Activated CD4-positive, alpha-beta T cell treated with anti-CD3 and anti-CD28 coated beads for 36 hours (primary cell): ENCODE results near the gene TMEM266. TPM values are rescaled to one million over a fixed set of nuclear protein-coding genes. Genes with fewer than 3 reads are reported as not detected.

ENCODE experiments used
- ATAC-seq: fragments of 200-7000 bp; cut with Tn5 transposase; one replicate; pipeline ENCODE4 v1.10.0; 2021; ENCODE audit warnings: mild to moderate bottlenecking, moderate library complexity
- CTCF ChIA-PET: fragments of 350-600 bp; sonication (Branson Sonifier 250); formaldehyde crosslinking; loops from one replicate; lab custom pipeline; 2021; ENCODE audit warnings: antibody characterized with exemption; lab: Charles Lee
- POLR2A ChIA-PET: fragments of 350-600 bp; sonication (Branson Sonifier 250); formaldehyde crosslinking; loops from one replicate; lab custom pipeline; 2021; ENCODE audit warnings: antibody characterized with exemption, inconsistent platforms; lab: Charles Lee
- DNase-seq: peaks from one replicate; pipeline ENCODE4 v3.0.0-alpha.2; 2020
- H3K27ac Mint-ChIP-seq: one replicate; pipeline ENCODE4 v1.8.0; 2021; ENCODE audit warnings: mixed read lengths
- H3K27me3 Mint-ChIP-seq: one replicate; pipeline ENCODE4 v1.8.0; 2021; ENCODE audit warnings: mixed read lengths
- H3K36me3 Mint-ChIP-seq: one replicate; pipeline ENCODE4 v1.8.0; 2021; ENCODE audit warnings: low read depth, mixed read lengths
- H3K4me1 Mint-ChIP-seq: one replicate; pipeline ENCODE4 v1.8.0; 2021; ENCODE audit warnings: mixed read lengths
- H3K4me3 Mint-ChIP-seq: one replicate; pipeline ENCODE4 v1.8.0; 2021; ENCODE audit warnings: mild to moderate bottlenecking, moderate library complexity, mixed read lengths
- H3K9me3 Mint-ChIP-seq: one replicate; pipeline ENCODE4 v1.8.0; 2021; ENCODE audit warnings: low read depth, mixed read lengths
- intact Hi-C, 2 experiments: fragments of 100-400 bp; cut with DNase I in 1 of 2; cut with micrococcal nuclease in 1 of 2; formaldehyde crosslinking; loops; one replicate each; pipeline versions ENCODE4 v1.14.2 to v1.15.1; 2022 to 2024; cut with DNase I, micrococcal nuclease
- total RNA-seq, 2 experiments: library from RNA; stranded (reverse); gene quantifications; one replicate each; pipeline ENCODE4 v1.2.3, GENCODE V29; 2021

The TMEM266 gene
- total RNA-seq, 2 experiments from 2014 or later, result not detected

GRCh38 chr15:76175442-76175841 is 115.7 kb downstream of the TMEM266 start:
- ATAC-seq (no peak), DNase-seq (no peak)
- intact Hi-C loops, result loop anchor here in 1 of 2 experiments (10.0 kb wide), 1 partner anchor 59 kb away; no protein-coding TSS in a partner anchor
- H3K27ac Mint-ChIP-seq, result no peak overlapping the region
- no peak overlapping the region for H3K4me3 Mint-ChIP-seq
- H3K9me3 Mint-ChIP-seq, result no peaks in the 10 kb centered on the region
- peaks cover 31% of the 10 kb centered on the region for H3K27me3 Mint-ChIP-seq
- ChIA-PET POLR2A (no interaction called here), CTCF (interaction anchor here (1.0 kb wide), 1 partner anchor 15 kb away, joined by 3 read pairs; no protein-coding TSS in a partner anchor)
- H3K36me3 Mint-ChIP-seq, result no peaks in the 10 kb centered on the region
- no peaks in the 10 kb centered on the region for H3K4me1 Mint-ChIP-seq

- no peak for ATAC-seq
- ChIA-PET CTCF (no interaction called here), POLR2A (no interaction called here)
- Mint-ChIP-seq H3K9me3 (no peaks in the 10 kb centered on the region), H3K4me1 (no peaks in the 10 kb centered on the region), H3K27me3 (peaks cover 31% of the 10 kb centered on the region), H3K27ac (no peak overlapping the region), H3K36me3 (no peaks in the 10 kb centered on the region), H3K4me3 (no peak overlapping the region)
- DNase-seq, result no peak
- intact Hi-C loops, result loop anchor here in 1 of 2 experiments (10.0 kb wide), 1 partner anchor 59 kb away; no protein-coding TSS in a partner anchor
These were observed 116.3 kb downstream of the TMEM266 start for GRCh38 chr15:76176059-76176458.

GRCh38 chr15:76176487-76177085 is 116.8 kb downstream of the TMEM266 start:
- Mint-ChIP-seq H3K27ac (no peak overlapping the region), H3K9me3 (no peaks in the 10 kb centered on the region), H3K4me1 (peaks cover 4% of the 10 kb centered on the region), H3K4me3 (no peak overlapping the region), H3K27me3 (peaks cover 36% of the 10 kb centered on the region), H3K36me3 (no peaks in the 10 kb centered on the region)
- ATAC-seq, result no peak
- intact Hi-C loops, result loop anchor here in 1 of 2 experiments (10.0 kb wide), 1 partner anchor 58 kb away; no protein-coding TSS in a partner anchor
- POLR2A ChIA-PET, result no interaction called here
- DNase-seq, result no peak
- CTCF ChIA-PET, result no interaction called here

- intact Hi-C loops, result loop anchor here in 1 of 2 experiments (10.0 kb wide), 1 partner anchor 57 kb away; no protein-coding TSS in a partner anchor
- H3K4me1 Mint-ChIP-seq, result peaks cover 10% of the 10 kb centered on the region
- H3K27me3 Mint-ChIP-seq, result peaks cover 36% of the 10 kb centered on the region
- no peak overlapping the region for H3K4me3 Mint-ChIP-seq
- ChIA-PET POLR2A (no interaction called here), CTCF (no interaction called here)
- ATAC-seq (no peak), DNase-seq (no peak)
- no peak overlapping the region for H3K27ac Mint-ChIP-seq
- H3K9me3 Mint-ChIP-seq, result no peaks in the 10 kb centered on the region
- no peaks in the 10 kb centered on the region for H3K36me3 Mint-ChIP-seq
These were observed 117.8 kb downstream of the TMEM266 start for GRCh38 chr15:76177491-76178040.

GRCh38 chr15:76178296-76179000 is 118.7 kb downstream of the TMEM266 start:
- ChIA-PET CTCF (no interaction called here), POLR2A (no interaction called here)
- DNase-seq (no peak), ATAC-seq (no peak)
- Mint-ChIP-seq H3K4me3 (no peak overlapping the region), H3K27ac (no peak overlapping the region), H3K27me3 (peaks cover 36% of the 10 kb centered on the region), H3K9me3 (no peaks in the 10 kb centered on the region), H3K4me1 (peaks cover 10% of the 10 kb centered on the region), H3K36me3 (no peaks in the 10 kb centered on the region)
- intact Hi-C loops, result loop anchor here in 1 of 2 experiments (10.0 kb wide), 1 partner anchor 56 kb away; no protein-coding TSS in a partner anchor

- intact Hi-C loops, result loop anchor here in 1 of 2 experiments (10.0 kb wide), 1 partner anchor 56 kb away; no protein-coding TSS in a partner anchor
- peaks cover 36% of the 10 kb centered on the region for H3K27me3 Mint-ChIP-seq
- POLR2A ChIA-PET, result no interaction called here
- ATAC-seq (no peak), DNase-seq (no peak)
- no peak overlapping the region for H3K27ac Mint-ChIP-seq
- CTCF ChIA-PET, result no interaction called here
- H3K9me3 Mint-ChIP-seq, result no peaks in the 10 kb centered on the region
- H3K36me3 Mint-ChIP-seq, result no peaks in the 10 kb centered on the region
- peaks cover 10% of the 10 kb centered on the region for H3K4me1 Mint-ChIP-seq
- no peak overlapping the region for H3K4me3 Mint-ChIP-seq
These were observed 119.2 kb downstream of the TMEM266 start for GRCh38 chr15:76179023-76179422.

- ChIA-PET POLR2A (no interaction called here), CTCF (interaction anchor here (1.1 kb wide), 1 partner anchor 30 kb away, joined by 3 read pairs; no protein-coding TSS in a partner anchor)
- Mint-ChIP-seq H3K36me3 (no peaks in the 10 kb centered on the region), H3K4me1 (peaks cover 10% of the 10 kb centered on the region), H3K9me3 (no peaks in the 10 kb centered on the region), H3K27ac (no peak overlapping the region), H3K27me3 (peaks cover 39% of the 10 kb centered on the region), H3K4me3 (no peak overlapping the region)
- DNase-seq (no peak), ATAC-seq (no peak)
- intact Hi-C loops, result loop anchor here in 1 of 2 experiments (5.0 kb wide), 1 partner anchor 162 kb away; no protein-coding TSS in a partner anchor
These were observed 120.5 kb downstream of the TMEM266 start for GRCh38 chr15:76180321-76180720.

GRCh38 chr15:76181705-76182107 is 121.9 kb downstream of the TMEM266 start:
- POLR2A ChIA-PET, result interaction anchor here (0.7 kb wide), 1 partner anchor 653 kb away, joined by 3 read pairs; no protein-coding TSS in a partner anchor
- no peak overlapping the region for H3K27ac Mint-ChIP-seq
- peaks cover 10% of the 10 kb centered on the region for H3K4me1 Mint-ChIP-seq
- peaks cover 47% of the 10 kb centered on the region for H3K27me3 Mint-ChIP-seq
- DNase-seq (peak; percentile 61), ATAC-seq (peak; percentile 90)
- H3K4me3 Mint-ChIP-seq, result no peak overlapping the region
- H3K9me3 Mint-ChIP-seq, result no peaks in the 10 kb centered on the region
- no peaks in the 10 kb centered on the region for H3K36me3 Mint-ChIP-seq
- CTCF ChIA-PET, result no interaction called here
- intact Hi-C loops, result loop anchor here (1.0 to 5.0 kb wide), 2 partner anchors 30 to 161 kb away; no protein-coding TSS in a partner anchor

GRCh38 chr15:76183930-76184649 is 124.3 kb downstream of the TMEM266 start:
- POLR2A ChIA-PET, result no interaction called here

GRCh38 chr15:76184650-76185035 is 124.9 kb downstream of the TMEM266 start:
- ATAC-seq, result no peak
- Mint-ChIP-seq H3K4me3 (no peak overlapping the region), H3K27ac (no peak overlapping the region), H3K36me3 (no peaks in the 10 kb centered on the region), H3K4me1 (peaks cover 10% of the 10 kb centered on the region), H3K27me3 (peaks cover 39% of the 10 kb centered on the region), H3K9me3 (no peaks in the 10 kb centered on the region)
- ChIA-PET POLR2A (no interaction called here), CTCF (interaction anchor here (1.4 kb wide), 2 partner anchors 15 to 22 kb away, joined by 3 to 4 read pairs; no protein-coding TSS in a partner anchor)
- intact Hi-C loops, result loop anchor here in 1 of 2 experiments (5.0 kb wide), 1 partner anchor 158 kb away; no protein-coding TSS in a partner anchor
- DNase-seq, result no peak

More at GRCh38 chr15:76183930-76184649, 124.3 kb downstream of the TMEM266 start:
- CTCF ChIA-PET, result interaction anchor here (0.6 to 1.4 kb wide), 3 partner anchors 23 to 124 kb away, joined by 3 to 5 read pairs (median 3); partner anchors contain the start of gene TMEM266
- peaks cover 10% of the 10 kb centered on the region for H3K4me1 Mint-ChIP-seq
- H3K27me3 Mint-ChIP-seq, result peaks cover 41% of the 10 kb centered on the region
- no peaks in the 10 kb centered on the region for H3K9me3 Mint-ChIP-seq
- H3K4me3 Mint-ChIP-seq, result no peak overlapping the region
- DNase-seq (no peak), ATAC-seq (no peak)
- H3K27ac Mint-ChIP-seq, result no peak overlapping the region
- intact Hi-C loops, result loop anchor here in 1 of 2 experiments (5.0 kb wide), 1 partner anchor 158 kb away; no protein-coding TSS in a partner anchor
- no peaks in the 10 kb centered on the region for H3K36me3 Mint-ChIP-seq
